WERI-Rb-1 (cell line): ENCODE results near the gene CPD.
"Not testable (repeated sequence)": the region's sequence is repeated elsewhere in the genome, so short reads cannot be mapped to it uniquely, and the experiment has no call there.

Experiments used
- DNase-seq: peaks from one replicate; pipeline ENCODE4 v3.0.0-alpha.2; 2020
- H3K27ac ChIP-seq: fragments of 250-450 bp; sonication (Bioruptor Pico); 2 replicates; pipeline ENCODE4 v1.5.1; 2020; ENCODE audit warnings: mild to moderate bottlenecking, moderate library complexity
- H3K27me3 ChIP-seq: fragments of 250-450 bp; sonication (Bioruptor Pico); 2 replicates; pipeline ENCODE4 v1.5.1; 2021; ENCODE audit warnings: mild to moderate bottlenecking, low read depth, moderate library complexity; ENCODE audit not compliant: insufficient read depth, severe bottlenecking
- H3K36me3 ChIP-seq: fragments of 250-450 bp; sonication (Bioruptor Pico); 2 replicates; pipeline ENCODE4 v1.5.1; 2020; ENCODE audit warnings: mild to moderate bottlenecking, moderate library complexity
- H3K4me3 ChIP-seq: 2 replicates; pipeline ENCODE4 v1.5.1; 2011; ENCODE audit warnings: low read depth, mild to moderate bottlenecking, control low read depth, low read length
- H3K9me3 ChIP-seq: fragments of 250-450 bp; sonication (Bioruptor Pico); 2 replicates; pipeline ENCODE4 v1.5.1; 2021; ENCODE audit warnings: mild to moderate bottlenecking, moderate library complexity; ENCODE audit not compliant: severe bottlenecking
- TF ChIP-seq, protein P1 (sequence below): IDR thresholded peaks from 2 replicates; pipeline ENCODE4 v1.5.1; 2011; ENCODE audit warnings: low read depth, mild to moderate bottlenecking, control low read depth, inconsistent platforms, low read length

The CPD gene

DNA sequence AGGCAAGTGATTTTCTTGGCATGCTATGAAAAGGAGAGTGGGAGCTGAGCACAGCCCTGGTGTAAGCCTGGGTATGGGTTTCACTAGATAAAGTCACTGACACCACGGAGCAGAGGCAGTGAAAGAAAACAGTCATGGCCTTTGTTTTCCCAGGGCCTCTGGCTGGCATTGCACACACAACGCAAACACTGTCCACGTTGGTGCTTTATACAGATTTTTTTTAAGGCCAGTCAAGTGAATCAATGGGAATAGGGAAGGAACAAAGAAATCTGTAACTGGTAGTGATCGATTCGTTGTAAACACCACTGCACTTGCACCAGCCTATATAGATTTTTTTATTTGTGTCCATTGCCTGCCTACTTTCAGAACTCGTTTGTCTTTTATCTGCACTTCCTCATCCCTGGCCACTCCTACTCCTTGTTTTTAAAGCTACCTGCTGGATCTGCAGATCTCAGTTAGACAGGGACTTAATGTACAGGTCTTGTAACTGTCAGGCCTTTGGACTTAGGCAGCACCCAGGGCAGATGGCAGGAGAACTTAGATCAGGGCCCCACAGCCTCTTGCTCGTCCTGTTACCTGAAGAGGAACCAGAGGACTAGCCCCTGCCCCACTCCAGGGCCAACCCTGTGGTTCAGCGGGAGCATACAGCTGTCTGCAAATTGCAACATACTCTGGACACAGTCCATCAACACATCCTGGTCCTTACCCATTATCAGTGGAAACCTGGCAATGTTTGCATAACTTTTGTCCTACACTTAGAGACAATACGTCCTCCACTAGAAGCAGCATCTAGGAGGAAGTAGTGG is 34.2 kb upstream of the CPD start:
- peak; percentile 30 for DNase-seq
- TF ChIP-seq, protein P1, sequence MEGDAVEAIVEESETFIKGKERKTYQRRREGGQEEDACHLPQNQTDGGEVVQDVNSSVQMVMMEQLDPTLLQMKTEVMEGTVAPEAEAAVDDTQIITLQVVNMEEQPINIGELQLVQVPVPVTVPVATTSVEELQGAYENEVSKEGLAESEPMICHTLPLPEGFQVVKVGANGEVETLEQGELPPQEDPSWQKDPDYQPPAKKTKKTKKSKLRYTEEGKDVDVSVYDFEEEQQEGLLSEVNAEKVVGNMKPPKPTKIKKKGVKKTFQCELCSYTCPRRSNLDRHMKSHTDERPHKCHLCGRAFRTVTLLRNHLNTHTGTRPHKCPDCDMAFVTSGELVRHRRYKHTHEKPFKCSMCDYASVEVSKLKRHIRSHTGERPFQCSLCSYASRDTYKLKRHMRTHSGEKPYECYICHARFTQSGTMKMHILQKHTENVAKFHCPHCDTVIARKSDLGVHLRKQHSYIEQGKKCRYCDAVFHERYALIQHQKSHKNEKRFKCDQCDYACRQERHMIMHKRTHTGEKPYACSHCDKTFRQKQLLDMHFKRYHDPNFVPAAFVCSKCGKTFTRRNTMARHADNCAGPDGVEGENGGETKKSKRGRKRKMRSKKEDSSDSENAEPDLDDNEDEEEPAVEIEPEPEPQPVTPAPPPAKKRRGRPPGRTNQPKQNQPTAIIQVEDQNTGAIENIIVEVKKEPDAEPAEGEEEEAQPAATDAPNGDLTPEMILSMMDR: no peak
- H3K27ac ChIP-seq: peak overlapping the region; percentile 3
- H3K4me3 ChIP-seq: no peak overlapping the region
- H3K36me3 ChIP-seq: no peaks in the 10 kb centered on the region
- H3K9me3 ChIP-seq: no peaks in the 10 kb centered on the region
- H3K27me3 ChIP-seq: no peaks in the 10 kb centered on the region

DNA sequence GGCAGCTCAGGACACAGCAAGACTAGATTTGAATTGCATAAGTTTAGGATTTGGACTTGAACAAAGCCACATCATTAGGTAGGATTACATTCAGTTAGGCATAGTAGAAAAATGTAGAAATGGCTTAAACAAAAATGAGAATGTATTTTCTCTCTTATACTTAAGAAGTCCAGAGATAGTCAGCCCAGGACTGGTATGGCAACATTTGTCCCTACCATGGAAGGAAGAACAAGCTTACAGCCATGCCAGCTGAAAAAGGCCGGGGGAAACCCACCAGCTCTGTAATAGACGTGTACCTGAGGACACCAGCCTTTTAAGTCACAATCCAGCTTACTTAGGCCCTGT is 33.7 kb upstream of the CPD start:
- no peak overlapping the region for H3K4me3 ChIP-seq
- no peaks in the 10 kb centered on the region for H3K27me3 ChIP-seq
- TF ChIP-seq, protein P1: no peak
- H3K27ac ChIP-seq: no peak overlapping the region
- no peak for DNase-seq
- no peaks in the 10 kb centered on the region for H3K36me3 ChIP-seq
- H3K9me3 ChIP-seq: no peaks in the 10 kb centered on the region

DNA sequence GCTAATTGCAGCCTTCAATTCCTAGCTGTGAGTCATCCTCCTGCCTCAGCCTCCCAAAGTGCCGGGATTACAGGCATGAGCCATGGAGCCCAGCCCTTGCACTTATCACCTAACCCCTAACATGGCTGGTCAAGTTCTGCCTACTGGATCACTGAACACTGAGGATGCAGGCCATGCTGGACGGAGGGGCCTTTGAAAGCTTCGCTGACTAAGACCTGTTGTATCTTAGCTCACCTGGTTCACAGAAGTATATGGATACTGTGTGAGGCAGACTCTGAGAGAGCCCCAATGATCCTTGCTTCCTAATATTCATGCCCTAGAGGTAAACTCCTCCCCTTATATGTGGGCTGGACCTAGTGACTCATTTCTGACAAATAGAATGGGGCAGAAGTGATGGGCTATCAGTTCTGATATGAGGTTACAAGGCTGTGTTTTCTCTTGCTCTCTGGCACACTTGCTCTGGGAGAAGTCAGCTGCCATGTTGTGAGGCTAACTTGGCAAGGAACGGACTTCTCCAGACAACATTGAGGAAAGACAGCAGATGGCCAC is 33.1 kb upstream of the CPD start:
- TF ChIP-seq, protein P1: no peak
- DNase-seq: no peak
- Histone ChIP-seq H3K9me3 (no peaks in the 10 kb centered on the region), H3K4me3 (no peak overlapping the region), H3K36me3 (no peaks in the 10 kb centered on the region), H3K27me3 (no peaks in the 10 kb centered on the region), H3K27ac (no peak overlapping the region)

DNA sequence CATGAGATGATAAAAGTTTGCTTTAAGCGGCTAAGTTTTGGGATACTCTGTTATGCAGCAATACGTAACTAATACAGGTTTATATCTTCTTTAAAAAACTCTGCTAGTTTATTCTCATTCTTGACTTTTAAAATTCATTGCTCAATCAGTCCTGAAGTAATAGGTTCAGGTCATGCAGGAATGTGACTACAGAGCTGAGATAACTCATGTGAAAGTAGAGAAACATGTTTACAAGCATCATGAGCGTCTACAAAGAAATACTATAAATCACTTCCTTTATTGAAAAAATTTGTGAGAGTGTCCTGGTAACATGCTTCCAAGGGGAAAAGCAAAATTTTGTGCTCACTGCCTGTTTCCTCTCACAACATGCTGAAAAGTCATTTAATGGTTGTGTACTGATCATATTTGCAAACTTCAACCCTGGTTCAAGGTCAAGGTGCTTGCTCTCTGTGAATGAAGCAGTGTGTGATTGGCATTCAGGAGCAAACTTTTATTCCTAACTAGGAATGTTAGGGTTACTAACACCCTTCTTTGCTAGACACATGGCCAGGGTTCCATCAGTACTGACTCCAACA is 32.4 kb upstream of the CPD start:
- DNase-seq: no peak
- Histone ChIP-seq H3K27me3 (no peaks in the 10 kb centered on the region), H3K27ac (no peak overlapping the region), H3K9me3 (no peaks in the 10 kb centered on the region), H3K4me3 (no peak overlapping the region), H3K36me3 (no peaks in the 10 kb centered on the region)
- TF ChIP-seq, protein P1: no peak

DNA sequence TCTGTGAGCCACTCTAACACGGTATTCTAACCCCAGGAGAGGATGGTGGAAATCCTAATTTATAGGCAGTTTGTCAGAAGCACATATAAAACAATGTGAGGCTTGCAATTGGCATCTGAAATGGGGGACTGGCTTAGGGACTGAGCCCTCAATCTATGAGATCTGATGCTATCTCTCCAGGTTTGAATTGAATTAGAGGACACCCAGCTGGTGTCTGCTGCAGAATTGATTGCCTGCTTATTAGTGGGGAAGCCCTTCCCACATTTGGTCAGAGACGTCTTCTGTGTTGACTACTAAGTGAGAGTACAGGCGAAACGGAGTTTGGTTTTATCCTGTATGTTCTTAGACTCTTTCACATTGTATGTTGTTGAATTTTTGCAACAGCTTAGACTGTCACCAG is 31.2 kb upstream of the CPD start:
- Histone ChIP-seq H3K36me3 (no peaks in the 10 kb centered on the region), H3K27ac (no peak overlapping the region), H3K27me3 (no peaks in the 10 kb centered on the region), H3K4me3 (no peak overlapping the region), H3K9me3 (no peaks in the 10 kb centered on the region)
- DNase-seq: no peak
- TF ChIP-seq, protein P1: no peak

DNA sequence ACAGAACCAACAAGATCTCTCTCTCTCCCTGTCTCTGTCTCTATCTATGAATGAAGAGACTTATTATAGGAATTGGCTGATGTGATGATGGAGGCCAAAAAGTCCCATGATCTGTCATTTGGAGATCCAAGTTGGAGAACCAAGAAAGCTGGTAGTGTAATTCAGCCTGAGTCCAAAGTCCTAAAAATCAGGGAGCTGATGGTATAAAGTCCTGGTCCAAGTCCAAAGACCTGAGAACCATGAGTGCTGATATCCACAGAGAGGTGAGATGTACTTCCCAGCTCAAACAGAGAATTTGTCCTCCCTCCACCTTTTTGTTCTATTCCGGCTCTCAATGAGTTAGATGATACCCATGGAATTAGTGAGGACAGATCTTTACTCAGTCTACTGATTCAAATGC is 29.5 kb upstream of the CPD start:
- Histone ChIP-seq H3K36me3 (no peaks in the 10 kb centered on the region), H3K27ac (no peak overlapping the region), H3K4me3 (no peak overlapping the region), H3K9me3 (no peaks in the 10 kb centered on the region), H3K27me3 (no peaks in the 10 kb centered on the region)
- TF ChIP-seq, protein P1: no peak
- no peak for DNase-seq

DNA sequence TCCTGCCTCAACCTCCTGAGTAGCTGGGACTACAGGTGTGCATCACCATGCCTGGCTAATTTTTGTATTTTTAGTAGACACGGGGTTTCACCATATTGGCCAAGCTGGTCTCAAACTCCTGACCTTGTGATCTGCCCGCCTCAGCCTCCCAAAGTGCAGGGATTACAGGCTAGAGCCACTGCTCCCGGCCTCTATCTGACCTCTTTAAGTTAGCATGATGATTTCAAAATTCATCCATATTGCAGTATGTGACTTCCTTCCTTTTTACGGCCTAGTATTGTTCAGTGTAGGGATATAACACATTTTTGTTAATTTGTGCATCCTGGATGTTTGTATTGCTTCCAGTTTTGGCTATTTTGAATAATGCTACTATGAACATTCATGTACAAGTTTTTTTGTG is 27.5 kb upstream of the CPD start:
- not testable (repeated sequence) for DNase-seq, H3K9me3 ChIP-seq, H3K36me3 ChIP-seq, H3K27me3 ChIP-seq, H3K27ac ChIP-seq, H3K4me3 ChIP-seq
